SK-N-MC (cell line): ENCODE measurements around the gene UBB.

Experiments used
- EZH2 ChIP-seq: fragments of 200-600 bp; sonication (generic); IDR thresholded peaks from one replicate; pipeline ENCODE4 v1.6.1; 2017; ENCODE audit warnings: antibody characterized with exemption
- FOXP2 ChIP-seq: optimal IDR thresholded peaks from 2 replicates; pipeline ENCODE3; 2011; ENCODE audit warnings: mild to moderate bottlenecking, moderate library complexity; ENCODE audit not compliant: insufficient read depth; ENCODE audit errors: extremely low read length, control extremely low read depth
- POLR2AphosphoS5 ChIP-seq: IDR thresholded peaks from 2 replicates; pipeline ENCODE4 v1.6.1; 2012; ENCODE audit warnings: mild to moderate bottlenecking, low read depth, low read length, borderline replicate concordance

DNA sequence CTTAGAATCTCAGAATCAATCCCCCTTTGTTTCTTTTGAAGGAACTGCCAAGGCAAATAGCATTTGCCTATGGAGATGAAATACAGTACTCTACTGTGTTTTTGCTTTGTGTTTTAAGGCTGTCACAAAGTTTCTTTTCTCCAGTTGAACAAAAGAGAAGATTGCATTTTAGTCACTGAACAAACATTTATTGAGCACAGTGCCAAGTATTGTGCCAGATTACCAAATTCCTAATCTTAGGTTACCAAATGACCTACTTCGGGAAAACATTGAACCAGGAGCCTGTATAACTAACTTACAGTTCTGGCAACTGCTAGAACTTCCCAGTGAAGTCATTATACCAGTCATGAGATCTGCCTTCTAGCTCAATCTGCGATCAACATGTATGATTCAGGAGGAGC is 3.0 kb upstream of the UBB start:
- TF ChIP-seq POLR2AphosphoS5 (no peak), EZH2 (no peak), FOXP2 (no peak)
